Measurements from ENCODE around the gene KRT4.

DNA sequence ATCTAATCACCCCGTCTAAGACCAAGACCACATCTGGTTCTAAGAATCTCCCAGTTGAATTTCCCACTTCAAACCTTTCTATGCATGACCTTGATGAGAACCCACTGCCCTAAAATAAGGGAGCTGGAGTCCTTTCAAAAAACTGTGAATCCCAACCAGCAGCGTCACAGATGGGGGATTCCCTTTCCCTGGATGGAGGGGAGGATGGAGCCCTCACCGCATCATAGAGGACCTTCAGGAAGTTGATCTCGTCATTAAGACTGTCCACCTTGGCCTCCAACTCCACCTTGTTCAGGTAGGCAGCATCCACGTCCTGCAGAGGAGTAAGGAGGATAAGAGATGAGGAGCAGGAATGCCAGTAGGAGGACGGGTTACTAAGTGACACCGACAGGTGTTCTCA, 4.8 kb downstream of the KRT4 start:
- TF ChIP-seq POLR2A (IDR thresholded peaks at IDR 0.05), result no peak
- TF ChIP-seq, protein P1, sequence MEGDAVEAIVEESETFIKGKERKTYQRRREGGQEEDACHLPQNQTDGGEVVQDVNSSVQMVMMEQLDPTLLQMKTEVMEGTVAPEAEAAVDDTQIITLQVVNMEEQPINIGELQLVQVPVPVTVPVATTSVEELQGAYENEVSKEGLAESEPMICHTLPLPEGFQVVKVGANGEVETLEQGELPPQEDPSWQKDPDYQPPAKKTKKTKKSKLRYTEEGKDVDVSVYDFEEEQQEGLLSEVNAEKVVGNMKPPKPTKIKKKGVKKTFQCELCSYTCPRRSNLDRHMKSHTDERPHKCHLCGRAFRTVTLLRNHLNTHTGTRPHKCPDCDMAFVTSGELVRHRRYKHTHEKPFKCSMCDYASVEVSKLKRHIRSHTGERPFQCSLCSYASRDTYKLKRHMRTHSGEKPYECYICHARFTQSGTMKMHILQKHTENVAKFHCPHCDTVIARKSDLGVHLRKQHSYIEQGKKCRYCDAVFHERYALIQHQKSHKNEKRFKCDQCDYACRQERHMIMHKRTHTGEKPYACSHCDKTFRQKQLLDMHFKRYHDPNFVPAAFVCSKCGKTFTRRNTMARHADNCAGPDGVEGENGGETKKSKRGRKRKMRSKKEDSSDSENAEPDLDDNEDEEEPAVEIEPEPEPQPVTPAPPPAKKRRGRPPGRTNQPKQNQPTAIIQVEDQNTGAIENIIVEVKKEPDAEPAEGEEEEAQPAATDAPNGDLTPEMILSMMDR (IDR thresholded peaks at IDR 0.05), result no peak
